Glutamatergic neuron (in vitro differentiated cells): Measurements from ENCODE around the gene CACNA1E. TPM values are rescaled to one million over a fixed set of nuclear protein-coding genes. Genes with fewer than 3 reads are reported as not detected.
A peak's percentile ranks its signal among the peaks of the same experiment; 100 is the strongest.

ENCODE experiments used
- DNase-seq: peaks from one replicate; pipeline ENCODE4 v3.0.0; 2022
- H3K27ac Mint-ChIP-seq: one replicate; pipeline ENCODE4 v1.8.0; 2020; ENCODE audit warnings: mild to moderate bottlenecking, mixed read lengths, inconsistent platforms; ENCODE audit not compliant: unreplicated experiment
- H3K27me3 Mint-ChIP-seq: one replicate; pipeline ENCODE4 v1.8.0; 2020; ENCODE audit warnings: mild to moderate bottlenecking, moderate library complexity, mixed read lengths, inconsistent platforms; ENCODE audit not compliant: unreplicated experiment
- H3K36me3 Mint-ChIP-seq: one replicate; pipeline ENCODE4 v1.8.0; 2020; ENCODE audit warnings: mild to moderate bottlenecking, mixed read lengths, inconsistent platforms; ENCODE audit not compliant: unreplicated experiment
- H3K4me1 Mint-ChIP-seq: one replicate; pipeline ENCODE4 v1.8.0; 2020; ENCODE audit warnings: mild to moderate bottlenecking, low read depth, mixed read lengths, inconsistent platforms; ENCODE audit not compliant: unreplicated experiment
- H3K4me3 Mint-ChIP-seq: one replicate; pipeline ENCODE4 v1.8.0; 2020; ENCODE audit warnings: mild to moderate bottlenecking, mixed read lengths, inconsistent platforms; ENCODE audit not compliant: unreplicated experiment
- H3K9me3 Mint-ChIP-seq: one replicate; pipeline ENCODE4 v1.8.0; 2020; ENCODE audit warnings: mild to moderate bottlenecking, moderate library complexity, mixed read lengths, inconsistent platforms; ENCODE audit not compliant: unreplicated experiment
- CTCF ChIP-seq: fragments of 200-600 bp; sonication (generic); IDR thresholded peaks from one replicate; pipeline ENCODE4 v1.5.0; 2021; ENCODE audit not compliant: partially characterized antibody, unreplicated experiment
- total RNA-seq: library from RNA; stranded (reverse); fragmentation: NEBNext Ultra II Directional; extraction: Animal tissue kit (Norgen Biotek cat#: 25700); gene quantifications from one replicate; pipeline ENCODE4 v1.2.1, GENCODE V29; 2021; ENCODE audit not compliant: unreplicated experiment

Gene CACNA1E
- total RNA-seq, 1 donor from 2014 or later = 8.8 TPM

GRCh38 chr1:181497870-181498269, 14.6 kb downstream of the CACNA1E start:
- H3K27me3 Mint-ChIP-seq = peaks cover 10% of the 10 kb centered on the region
- H3K36me3 Mint-ChIP-seq = no peaks in the 10 kb centered on the region
- DNase-seq = no peak
- peaks cover 13% of the 10 kb centered on the region for H3K4me1 Mint-ChIP-seq
- no peak overlapping the region for H3K27ac Mint-ChIP-seq
- H3K9me3 Mint-ChIP-seq = peaks cover 3% of the 10 kb centered on the region
- H3K4me3 Mint-ChIP-seq = no peak overlapping the region
- no peak for TF ChIP-seq CTCF

GRCh38 chr1:181499825-181500224, 16.5 kb downstream of the CACNA1E start:
- Mint-ChIP-seq H3K4me3 (no peak overlapping the region), H3K27me3 (peaks cover 10% of the 10 kb centered on the region), H3K9me3 (peaks cover 3% of the 10 kb centered on the region), H3K27ac (no peak overlapping the region), H3K36me3 (no peaks in the 10 kb centered on the region), H3K4me1 (peaks cover 31% of the 10 kb centered on the region)
- no peak for DNase-seq
- TF ChIP-seq CTCF = no peak

- peaks cover 10% of the 10 kb centered on the region for H3K27me3 Mint-ChIP-seq
- no peak for TF ChIP-seq CTCF
- no peak overlapping the region for H3K4me3 Mint-ChIP-seq
- DNase-seq = no peak
- H3K36me3 Mint-ChIP-seq = no peaks in the 10 kb centered on the region
- peaks cover 33% of the 10 kb centered on the region for H3K4me1 Mint-ChIP-seq
- peaks cover 4% of the 10 kb centered on the region for H3K9me3 Mint-ChIP-seq
- no peak overlapping the region for H3K27ac Mint-ChIP-seq
These were observed 17.3 kb downstream of the CACNA1E start for GRCh38 chr1:181500636-181501035.

- Mint-ChIP-seq H3K9me3 (peaks cover 4% of the 10 kb centered on the region), H3K36me3 (no peaks in the 10 kb centered on the region), H3K27me3 (peaks cover 10% of the 10 kb centered on the region), H3K4me1 (peaks cover 33% of the 10 kb centered on the region), H3K4me3 (no peak overlapping the region), H3K27ac (peak overlapping the region; percentile 44)
- no peak for DNase-seq
- no peak for TF ChIP-seq CTCF
These were observed 18.3 kb downstream of the CACNA1E start for GRCh38 chr1:181501612-181502011.

- peak overlapping the region; percentile 87 for H3K27ac Mint-ChIP-seq
- TF ChIP-seq CTCF = no peak
- peaks cover 7% of the 10 kb centered on the region for H3K27me3 Mint-ChIP-seq
- peaks cover 4% of the 10 kb centered on the region for H3K9me3 Mint-ChIP-seq
- no peaks in the 10 kb centered on the region for H3K36me3 Mint-ChIP-seq
- DNase-seq = no peak
- peak overlapping the region; percentile 12 for H3K4me3 Mint-ChIP-seq
- peaks cover 33% of the 10 kb centered on the region for H3K4me1 Mint-ChIP-seq
These were observed 20.0 kb downstream of the CACNA1E start for GRCh38 chr1:181503171-181503810.
